ENCODE results near the gene FOXP1.

DNA sequence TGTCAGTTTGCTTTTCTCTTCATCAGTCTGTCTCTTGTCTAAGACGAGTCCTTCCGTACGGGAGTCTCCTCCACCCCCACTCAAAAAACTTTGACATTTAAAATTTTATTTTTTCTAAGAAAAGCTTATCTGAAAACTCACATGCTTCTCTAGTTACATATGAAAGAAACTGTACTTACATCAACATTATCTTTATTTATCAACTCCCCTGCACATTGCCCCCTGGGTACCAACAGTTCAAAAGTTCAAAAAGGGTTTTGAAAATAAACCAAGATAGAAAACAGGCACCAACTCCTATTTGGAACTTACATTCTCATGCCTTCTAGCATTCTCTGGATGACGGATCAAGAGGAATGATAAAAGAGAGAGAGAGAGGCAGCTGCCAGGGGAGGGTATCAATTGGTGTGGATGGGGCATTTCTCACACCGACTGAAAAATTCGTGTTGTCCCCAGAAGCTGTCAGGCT lies 182.5 kb downstream of the FOXP1 start:
- TF ChIP-seq, protein P1, sequence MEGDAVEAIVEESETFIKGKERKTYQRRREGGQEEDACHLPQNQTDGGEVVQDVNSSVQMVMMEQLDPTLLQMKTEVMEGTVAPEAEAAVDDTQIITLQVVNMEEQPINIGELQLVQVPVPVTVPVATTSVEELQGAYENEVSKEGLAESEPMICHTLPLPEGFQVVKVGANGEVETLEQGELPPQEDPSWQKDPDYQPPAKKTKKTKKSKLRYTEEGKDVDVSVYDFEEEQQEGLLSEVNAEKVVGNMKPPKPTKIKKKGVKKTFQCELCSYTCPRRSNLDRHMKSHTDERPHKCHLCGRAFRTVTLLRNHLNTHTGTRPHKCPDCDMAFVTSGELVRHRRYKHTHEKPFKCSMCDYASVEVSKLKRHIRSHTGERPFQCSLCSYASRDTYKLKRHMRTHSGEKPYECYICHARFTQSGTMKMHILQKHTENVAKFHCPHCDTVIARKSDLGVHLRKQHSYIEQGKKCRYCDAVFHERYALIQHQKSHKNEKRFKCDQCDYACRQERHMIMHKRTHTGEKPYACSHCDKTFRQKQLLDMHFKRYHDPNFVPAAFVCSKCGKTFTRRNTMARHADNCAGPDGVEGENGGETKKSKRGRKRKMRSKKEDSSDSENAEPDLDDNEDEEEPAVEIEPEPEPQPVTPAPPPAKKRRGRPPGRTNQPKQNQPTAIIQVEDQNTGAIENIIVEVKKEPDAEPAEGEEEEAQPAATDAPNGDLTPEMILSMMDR (IDR thresholded peaks at IDR 0.05), result no peak
- TF ChIP-seq POLR2A (IDR thresholded peaks at IDR 0.05), result no peak
